ENCODE data around the gene BICD2.

Gene BICD2

DNA sequence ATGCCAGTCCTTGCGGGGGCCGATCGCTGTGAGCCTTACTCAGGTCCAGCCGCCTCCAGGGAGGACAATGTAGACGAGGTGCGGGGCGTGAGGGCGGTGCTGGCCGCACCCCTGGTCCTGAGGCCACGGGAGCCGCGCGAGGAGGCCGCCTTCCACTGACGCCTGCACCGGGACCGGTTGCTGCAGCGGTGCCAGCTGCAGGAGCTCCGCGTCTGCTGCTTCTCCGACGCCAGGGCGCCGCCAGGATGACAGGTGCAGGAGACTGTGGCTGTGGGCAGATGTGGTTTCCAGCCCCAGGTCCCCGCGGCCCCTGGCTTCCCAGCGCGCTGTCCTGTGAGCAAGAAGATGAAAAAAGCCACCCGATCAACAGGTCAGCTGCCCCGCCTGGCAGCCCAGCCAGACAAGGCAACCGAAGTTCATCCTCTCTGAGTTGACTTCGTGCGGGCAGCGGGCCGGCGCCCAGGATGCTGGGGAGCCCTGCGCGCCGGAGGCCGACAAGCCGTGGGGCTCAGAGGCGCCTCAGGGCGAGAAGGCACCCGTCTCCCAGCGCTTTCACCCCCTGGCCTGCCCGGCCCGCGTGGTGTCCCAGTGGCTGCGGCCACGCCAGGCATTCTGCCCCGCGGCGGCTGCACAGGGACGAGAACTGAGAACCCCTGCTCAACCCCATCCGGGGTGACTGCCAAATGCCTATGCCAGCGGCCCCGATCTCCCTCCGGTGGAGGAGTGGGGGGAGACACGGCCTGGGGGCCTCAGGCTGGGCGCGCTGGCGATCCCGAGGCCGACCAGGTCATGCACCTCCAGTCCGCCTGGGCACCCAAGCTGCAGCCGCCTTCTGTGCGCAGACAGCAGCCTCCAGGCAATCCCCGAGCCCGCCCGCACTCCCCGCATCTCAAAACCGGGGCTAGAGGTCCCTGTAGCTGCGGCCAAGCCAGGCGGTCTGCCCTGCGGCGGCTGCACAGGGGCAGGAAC lies 43.4 kb upstream of the BICD2 start:
- Histone ChIP-seq H3K9me3 (replicated peaks; ENCODE audit: insufficient read depth, low read length) (no peaks in the 10 kb centered on the region), H3K4me3 (ENCODE audit: low read length) (peak overlapping the region; percentile 77), H3K4me2 (ENCODE audit: low read depth, low read length) (peak overlapping the region; percentile 100), H2AFZ (ENCODE audit: low read length) (peak overlapping the region; percentile 74), H3K9ac (ENCODE audit: low read length) (peak overlapping the region; percentile 46; the same call in 1 of the 2 replicates), H3F3A (ENCODE audit: insufficient read depth, low read length) (peaks cover 4% of the 10 kb centered on the region; the same call in 1 of the 2 replicates), H3K36me3 (replicated peaks; ENCODE audit: insufficient read depth, low read length) (no peaks in the 10 kb centered on the region), H3K4me1 (ENCODE audit: low read length) (peaks cover 5% of the 10 kb centered on the region; the same call in 1 of the 2 replicates), H4K20me1 (ENCODE audit: insufficient read depth, low read length) (no peaks in the 10 kb centered on the region), H3K27me3 (replicated peaks; ENCODE audit: insufficient read depth, low read length) (peaks cover 24% of the 10 kb centered on the region), H3K79me2 (ENCODE audit: low read length) (no peaks in the 10 kb centered on the region), H3K27ac (ENCODE audit: low read length) (peak overlapping the region; percentile 47; the same call in 1 of the 2 replicates), H3K9me2 (replicated peaks; ENCODE audit: insufficient read depth, low read length) (no peaks in the 10 kb centered on the region)
- DNase-seq: peak; percentile 60
- no peak for TF ChIP-seq EZH2phosphoT487 (IDR thresholded peaks at IDR 0.05; ENCODE audit: low read length)
- TF ChIP-seq, protein P1, sequence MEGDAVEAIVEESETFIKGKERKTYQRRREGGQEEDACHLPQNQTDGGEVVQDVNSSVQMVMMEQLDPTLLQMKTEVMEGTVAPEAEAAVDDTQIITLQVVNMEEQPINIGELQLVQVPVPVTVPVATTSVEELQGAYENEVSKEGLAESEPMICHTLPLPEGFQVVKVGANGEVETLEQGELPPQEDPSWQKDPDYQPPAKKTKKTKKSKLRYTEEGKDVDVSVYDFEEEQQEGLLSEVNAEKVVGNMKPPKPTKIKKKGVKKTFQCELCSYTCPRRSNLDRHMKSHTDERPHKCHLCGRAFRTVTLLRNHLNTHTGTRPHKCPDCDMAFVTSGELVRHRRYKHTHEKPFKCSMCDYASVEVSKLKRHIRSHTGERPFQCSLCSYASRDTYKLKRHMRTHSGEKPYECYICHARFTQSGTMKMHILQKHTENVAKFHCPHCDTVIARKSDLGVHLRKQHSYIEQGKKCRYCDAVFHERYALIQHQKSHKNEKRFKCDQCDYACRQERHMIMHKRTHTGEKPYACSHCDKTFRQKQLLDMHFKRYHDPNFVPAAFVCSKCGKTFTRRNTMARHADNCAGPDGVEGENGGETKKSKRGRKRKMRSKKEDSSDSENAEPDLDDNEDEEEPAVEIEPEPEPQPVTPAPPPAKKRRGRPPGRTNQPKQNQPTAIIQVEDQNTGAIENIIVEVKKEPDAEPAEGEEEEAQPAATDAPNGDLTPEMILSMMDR (IDR thresholded peaks at IDR 0.05; ENCODE audit: low read length): no peak
- TF ChIP-seq EZH2 (optimal IDR thresholded peaks at IDR 0.05; ENCODE audit: low read depth, low read length): no peak

DNA sequence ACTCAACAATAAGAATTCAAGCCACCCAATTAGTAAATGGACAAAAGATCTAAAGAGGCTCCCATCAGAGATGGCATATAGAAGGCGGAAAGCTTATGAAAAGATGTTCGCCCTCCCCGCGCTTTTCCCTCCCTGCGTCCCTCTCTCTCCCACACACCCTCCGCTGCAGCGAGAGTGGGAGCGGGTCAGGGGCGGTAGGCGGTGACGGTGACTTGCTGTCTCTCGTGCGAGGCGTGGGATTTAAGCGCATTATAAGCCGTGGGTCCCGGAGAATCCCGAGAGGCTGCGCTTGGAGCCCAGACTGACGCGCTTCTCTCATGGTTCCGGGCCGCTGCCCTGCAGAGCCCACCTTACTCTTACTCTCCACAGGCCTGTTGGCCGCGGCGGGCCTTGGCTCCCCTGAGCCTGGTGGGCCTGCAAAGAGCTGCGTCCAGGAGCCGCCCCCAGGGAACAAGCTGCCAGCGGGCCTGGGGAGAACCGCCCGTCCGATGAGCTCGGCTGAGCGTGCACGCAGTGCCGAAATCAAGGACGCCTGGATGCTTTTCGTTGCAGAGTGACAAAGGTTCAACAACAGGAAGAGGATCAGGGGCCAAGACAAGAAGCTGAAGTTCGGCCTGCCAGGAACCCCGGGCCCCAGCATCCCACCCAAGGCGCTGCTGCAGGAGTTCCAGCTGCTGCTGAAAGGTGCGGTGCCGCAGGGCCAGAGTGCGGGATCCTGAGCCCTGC lies 42.6 kb upstream of the BICD2 start:
- peaks cover 4% of the 10 kb centered on the region; the same call in 1 of the 2 replicates for H3F3A ChIP-seq (ENCODE audit: insufficient read depth, low read length)
- peak overlapping the region; percentile 100 for H3K4me2 ChIP-seq (ENCODE audit: low read depth, low read length)
- H2AFZ ChIP-seq (ENCODE audit: low read length): peak overlapping the region; percentile 74
- DNase-seq: no peak
- no peaks in the 10 kb centered on the region for H3K79me2 ChIP-seq (ENCODE audit: low read length)
- H3K27me3 ChIP-seq (replicated peaks; ENCODE audit: insufficient read depth, low read length): peaks cover 24% of the 10 kb centered on the region
- H3K9me2 ChIP-seq (replicated peaks; ENCODE audit: insufficient read depth, low read length): no peaks in the 10 kb centered on the region
- no peaks in the 10 kb centered on the region for H4K20me1 ChIP-seq (ENCODE audit: insufficient read depth, low read length)
- no peak overlapping the region for H3K9ac ChIP-seq (ENCODE audit: low read length)
- H3K27ac ChIP-seq (ENCODE audit: low read length): no peak overlapping the region
- H3K4me3 ChIP-seq (ENCODE audit: low read length): peak overlapping the region; percentile 77
- no peaks in the 10 kb centered on the region for H3K9me3 ChIP-seq (replicated peaks; ENCODE audit: insufficient read depth, low read length)
- H3K4me1 ChIP-seq (ENCODE audit: low read length): peaks cover 5% of the 10 kb centered on the region; the same call in 1 of the 2 replicates
- H3K36me3 ChIP-seq (replicated peaks; ENCODE audit: insufficient read depth, low read length): no peaks in the 10 kb centered on the region
- TF ChIP-seq EZH2phosphoT487 (IDR thresholded peaks at IDR 0.05; ENCODE audit: low read length) (no peak), EZH2 (optimal IDR thresholded peaks at IDR 0.05; ENCODE audit: low read depth, low read length) (no peak)
- TF ChIP-seq, protein P1 (IDR thresholded peaks at IDR 0.05; ENCODE audit: low read length): no peak

DNA sequence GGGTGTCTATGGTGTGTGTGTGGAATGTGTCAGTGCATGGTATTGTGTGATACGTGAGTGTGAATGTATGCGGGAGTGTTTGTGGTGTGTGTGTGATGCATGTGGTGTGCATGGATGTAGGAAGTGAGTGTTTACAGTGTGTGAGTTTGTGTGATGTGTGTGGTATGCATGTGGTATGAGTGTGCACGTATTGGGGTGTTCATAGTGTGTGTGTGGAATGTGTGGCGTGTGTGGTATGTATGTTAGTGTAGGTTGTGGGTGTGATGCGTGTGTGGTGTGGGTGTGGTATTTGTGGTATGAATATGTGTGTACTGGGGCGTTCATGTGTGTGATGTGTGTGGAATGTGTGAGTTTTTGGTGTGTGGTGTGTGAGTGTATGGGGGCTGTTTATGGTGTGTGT lies 40.1 kb upstream of the BICD2 start:
- TF ChIP-seq EZH2phosphoT487 (IDR thresholded peaks at IDR 0.05; ENCODE audit: low read length) (no peak), EZH2 (optimal IDR thresholded peaks at IDR 0.05; ENCODE audit: low read depth, low read length) (no peak)
- TF ChIP-seq, protein P1 (IDR thresholded peaks at IDR 0.05; ENCODE audit: low read length): no peak
- Histone ChIP-seq H2AFZ (ENCODE audit: low read length) (no peak overlapping the region), H3K79me2 (ENCODE audit: low read length) (no peaks in the 10 kb centered on the region), H3K4me2 (ENCODE audit: low read depth, low read length) (no peak overlapping the region), H3K36me3 (replicated peaks; ENCODE audit: insufficient read depth, low read length) (no peaks in the 10 kb centered on the region), H3K9me2 (replicated peaks; ENCODE audit: insufficient read depth, low read length) (no peaks in the 10 kb centered on the region), H3K9me3 (replicated peaks; ENCODE audit: insufficient read depth, low read length) (no peaks in the 10 kb centered on the region), H3F3A (ENCODE audit: insufficient read depth, low read length) (peaks cover 4% of the 10 kb centered on the region; the same call in 1 of the 2 replicates), H3K27ac (ENCODE audit: low read length) (no peak overlapping the region), H3K27me3 (replicated peaks; ENCODE audit: insufficient read depth, low read length) (peaks cover 11% of the 10 kb centered on the region), H3K4me1 (ENCODE audit: low read length) (peaks cover 5% of the 10 kb centered on the region; the same call in 1 of the 2 replicates), H4K20me1 (ENCODE audit: insufficient read depth, low read length) (no peaks in the 10 kb centered on the region), H3K9ac (ENCODE audit: low read length) (no peak overlapping the region), H3K4me3 (ENCODE audit: low read length) (no peak overlapping the region)
- DNase-seq: no peak

All from MM.1S (cell line).